Fibroblast of mammary gland (primary cell): ENCODE measurements around the gene COL23A1.

Experiments
- DNase-seq: peaks from one replicate; pipeline ENCODE4 v3.0.0-alpha.2; 2010; ENCODE audit warnings: low read depth
- H3K4me3 ChIP-seq: 2 replicates; pipeline ENCODE4 v1.5.1; 2011; ENCODE audit warnings: low read depth, mild to moderate bottlenecking, low read length, moderate library complexity; ENCODE audit not compliant: control insufficient read depth
- TF ChIP-seq, protein P1 (sequence below): conservative IDR thresholded peaks from 2 replicates; pipeline ENCODE4 v1.5.1; 2011; ENCODE audit warnings: low read depth, low read length, inconsistent platforms; ENCODE audit not compliant: control insufficient read depth, insufficient read depth

The COL23A1 gene

GRCh38 chr5:178338126-178338749, 252.0 kb downstream of the COL23A1 start:
- TF ChIP-seq, protein P1, sequence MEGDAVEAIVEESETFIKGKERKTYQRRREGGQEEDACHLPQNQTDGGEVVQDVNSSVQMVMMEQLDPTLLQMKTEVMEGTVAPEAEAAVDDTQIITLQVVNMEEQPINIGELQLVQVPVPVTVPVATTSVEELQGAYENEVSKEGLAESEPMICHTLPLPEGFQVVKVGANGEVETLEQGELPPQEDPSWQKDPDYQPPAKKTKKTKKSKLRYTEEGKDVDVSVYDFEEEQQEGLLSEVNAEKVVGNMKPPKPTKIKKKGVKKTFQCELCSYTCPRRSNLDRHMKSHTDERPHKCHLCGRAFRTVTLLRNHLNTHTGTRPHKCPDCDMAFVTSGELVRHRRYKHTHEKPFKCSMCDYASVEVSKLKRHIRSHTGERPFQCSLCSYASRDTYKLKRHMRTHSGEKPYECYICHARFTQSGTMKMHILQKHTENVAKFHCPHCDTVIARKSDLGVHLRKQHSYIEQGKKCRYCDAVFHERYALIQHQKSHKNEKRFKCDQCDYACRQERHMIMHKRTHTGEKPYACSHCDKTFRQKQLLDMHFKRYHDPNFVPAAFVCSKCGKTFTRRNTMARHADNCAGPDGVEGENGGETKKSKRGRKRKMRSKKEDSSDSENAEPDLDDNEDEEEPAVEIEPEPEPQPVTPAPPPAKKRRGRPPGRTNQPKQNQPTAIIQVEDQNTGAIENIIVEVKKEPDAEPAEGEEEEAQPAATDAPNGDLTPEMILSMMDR = no peak
- no peak overlapping the region for H3K4me3 ChIP-seq
- no peak for DNase-seq

GRCh38 chr5:178337334-178337741, 252.9 kb downstream of the COL23A1 start:
- no peak for DNase-seq
- H3K4me3 ChIP-seq = no peak overlapping the region
- TF ChIP-seq, protein P1 = no peak

- TF ChIP-seq, protein P1 = no peak
- DNase-seq = no peak
These were observed 253.3 kb downstream of the COL23A1 start for GRCh38 chr5:178336889-178337288.

GRCh38 chr5:178335302-178336030, 254.7 kb downstream of the COL23A1 start:
- H3K4me3 ChIP-seq = no peak overlapping the region
- no peak for DNase-seq
- TF ChIP-seq, protein P1 = no peak

More at GRCh38 chr5:178336889-178337288, 253.3 kb downstream of the COL23A1 start:
- no peak overlapping the region for H3K4me3 ChIP-seq

DNA sequence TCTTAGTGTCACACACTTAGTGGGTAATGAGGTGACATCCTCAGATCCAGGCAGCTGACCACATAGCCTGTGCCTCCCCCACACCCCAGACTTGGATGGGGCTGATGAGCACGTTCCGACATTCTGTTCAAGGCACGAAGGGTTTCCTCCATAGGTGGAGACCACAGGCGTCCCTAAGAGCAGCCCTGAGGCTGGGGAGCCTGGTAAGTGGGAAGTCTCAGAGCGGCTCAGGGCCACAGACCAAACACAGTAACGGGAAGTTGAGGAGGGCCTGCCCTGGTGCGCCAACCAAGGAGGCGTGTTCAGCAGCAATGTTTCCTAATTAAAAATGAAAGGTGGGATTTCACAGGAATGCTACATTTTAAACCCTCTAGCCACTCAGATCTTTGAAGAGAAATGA, 255.3 kb downstream of the COL23A1 start:
- TF ChIP-seq, protein P1 = no peak
- DNase-seq = no peak
- no peak overlapping the region for H3K4me3 ChIP-seq

GRCh38 chr5:178333821-178334481, 256.2 kb downstream of the COL23A1 start:
- TF ChIP-seq, protein P1 = no peak
- DNase-seq = no peak
- no peak overlapping the region for H3K4me3 ChIP-seq
